K562 treated with DMSO at 1 percent for 48 hours (cell line): Measurements from ENCODE around the gene TOMM7. TPM values are rescaled to one million over a fixed set of nuclear protein-coding genes. Genes with fewer than 3 reads are reported as not detected.

ENCODE experiments used
- total RNA-seq: library from RNA; unstranded; fragments of 300-600 nt; gene quantifications from 2 replicates; pipeline ENCODE4 v1.2.3, GENCODE V29; 2022; ENCODE audit warnings: low replicate concordance; ENCODE audit errors: extremely low read depth

The TOMM7 gene
- total RNA-seq, result not detected in 2 replicates

GRCh38 chr7:22822486-22823141 lies at the start of gene TOMM7:
TSS of gene TOMM7 (minus strand) at chr7:22822849. CDS start at chr7:22822779, 70 bp downstream.

Other genes starting within 250 kb of the TOMM7 start
- not detected in 2 replicates for gene IL6, start 95.6 kb downstream of the TOMM7 start, total RNA-seq
- not detected in 2 replicates for gene HYCC1, start 191.3 kb upstream of the TOMM7 start, total RNA-seq